ENCODE measurements around the gene PAX2.

Gene PAX2

DNA sequence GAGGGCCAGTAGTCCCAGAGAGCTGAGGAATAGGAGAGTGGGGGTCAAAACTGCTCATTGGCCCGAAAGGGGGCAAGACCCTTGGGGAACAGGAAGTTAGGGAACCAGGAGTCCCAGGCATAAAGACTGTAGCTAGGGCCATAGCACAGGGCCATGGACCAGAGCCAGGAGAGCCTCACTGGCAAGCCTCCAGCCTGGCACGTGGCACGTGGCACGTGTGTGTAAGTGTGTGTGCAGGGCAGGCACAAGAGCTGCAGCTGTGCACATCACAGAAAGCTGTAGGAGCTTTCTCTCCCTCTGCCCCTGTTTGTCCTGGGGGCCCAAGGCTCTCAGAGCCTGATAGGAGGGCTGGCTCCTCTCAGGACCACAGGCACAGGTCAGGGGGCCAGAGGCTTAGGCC, 119.6 kb downstream of the PAX2 start:
- DNase-seq = peak; percentile 26

DNA sequence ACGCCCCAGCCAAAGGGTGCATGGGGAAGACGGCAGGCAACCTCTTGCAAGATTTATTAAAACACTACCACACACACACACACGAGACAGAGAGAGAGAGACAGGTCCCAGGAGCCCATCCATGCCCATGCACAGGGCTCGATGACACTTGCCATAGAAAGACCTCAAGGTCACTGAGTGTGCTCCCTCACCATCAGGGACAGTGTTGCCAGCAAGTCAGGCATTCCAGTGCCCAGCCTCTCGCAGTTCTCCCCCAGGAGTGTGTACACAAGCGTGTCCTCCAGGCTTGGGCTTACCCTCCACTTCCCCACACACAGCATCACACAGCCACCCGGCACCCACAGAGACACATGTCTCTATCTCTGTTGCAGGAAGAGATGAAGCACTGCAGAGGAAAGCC, 120.6 kb downstream of the PAX2 start:
- DNase-seq = no peak

DNA sequence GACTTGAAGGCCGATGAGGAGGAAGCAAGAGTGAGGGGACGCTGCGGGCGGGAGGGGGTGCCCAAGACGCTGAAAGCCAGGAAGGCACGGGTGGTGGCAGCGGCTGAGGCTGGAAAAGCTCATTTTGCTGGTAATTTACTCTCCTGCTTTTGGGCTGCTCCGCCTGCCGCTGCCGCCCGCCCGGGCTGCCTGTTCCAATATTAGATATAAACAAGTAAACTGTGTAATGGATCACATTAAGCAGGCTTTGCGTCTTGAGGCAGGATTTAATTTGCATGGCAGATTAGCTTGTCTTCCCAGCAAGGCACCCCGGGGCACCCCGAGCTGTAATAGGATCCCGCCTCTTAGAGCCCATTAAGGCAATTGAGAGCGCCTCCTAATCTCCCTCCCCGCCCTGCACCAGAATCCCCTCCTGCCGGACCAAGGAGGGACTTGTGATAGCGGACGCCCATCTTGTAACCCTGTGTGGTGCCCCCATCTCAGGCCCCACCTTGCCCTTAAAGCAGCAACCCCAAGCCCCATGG, 121.3 kb downstream of the PAX2 start:
- DNase-seq = no peak

DNA sequence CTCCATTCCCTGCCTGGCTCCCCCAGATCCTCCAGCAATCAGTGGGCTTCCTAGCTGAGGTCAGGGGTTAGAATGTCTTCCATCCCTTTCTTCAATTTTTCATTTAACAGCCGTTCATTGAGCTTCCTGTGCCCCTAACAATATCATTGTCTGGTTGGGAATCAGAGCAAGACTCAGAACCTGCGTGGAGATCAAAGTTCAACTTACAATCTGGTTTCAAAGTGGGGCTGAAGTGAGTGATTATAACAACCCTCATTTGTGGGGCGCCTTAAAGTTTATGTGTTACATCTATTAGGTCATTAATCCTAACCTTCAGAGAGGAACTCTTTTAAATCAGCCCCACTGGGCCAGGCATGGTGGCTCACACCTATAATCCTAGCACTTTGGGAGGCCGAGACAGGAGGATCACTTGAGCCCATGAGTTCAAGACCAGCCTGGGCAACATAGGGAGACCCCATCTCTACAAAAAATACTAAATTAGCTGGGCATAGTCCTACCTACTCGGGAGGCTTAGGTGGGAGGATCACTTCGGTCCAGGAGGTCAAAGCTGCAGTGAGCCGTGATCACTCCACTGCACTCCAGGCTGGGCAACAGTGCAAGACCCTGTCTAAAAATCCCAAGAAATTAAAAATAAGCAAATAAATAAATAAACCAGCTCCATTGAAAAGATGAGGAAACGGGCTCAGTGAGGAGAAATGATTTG, 122.0 kb downstream of the PAX2 start:
- no peak for DNase-seq

DNA sequence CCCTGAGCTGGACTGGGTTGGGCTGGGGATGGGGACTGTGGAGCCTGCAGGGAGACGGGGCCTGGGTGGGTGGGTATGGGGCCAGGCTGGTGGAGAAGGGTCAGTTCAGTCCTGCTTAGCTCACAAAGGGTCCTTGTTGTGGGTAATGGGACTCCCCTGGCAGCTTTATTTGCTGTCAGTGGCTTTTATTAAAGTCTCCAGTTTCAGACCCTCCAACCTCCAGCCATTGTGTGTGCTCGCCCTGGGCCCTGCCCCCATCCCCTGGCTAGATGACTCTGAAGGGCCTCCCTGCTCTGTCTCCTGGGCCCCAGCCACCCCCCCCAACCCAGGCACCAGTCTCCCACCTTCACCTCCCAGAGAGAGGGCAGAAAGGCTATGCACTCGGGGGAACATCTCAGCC, 123.0 kb downstream of the PAX2 start:
- DNase-seq = no peak

DNA sequence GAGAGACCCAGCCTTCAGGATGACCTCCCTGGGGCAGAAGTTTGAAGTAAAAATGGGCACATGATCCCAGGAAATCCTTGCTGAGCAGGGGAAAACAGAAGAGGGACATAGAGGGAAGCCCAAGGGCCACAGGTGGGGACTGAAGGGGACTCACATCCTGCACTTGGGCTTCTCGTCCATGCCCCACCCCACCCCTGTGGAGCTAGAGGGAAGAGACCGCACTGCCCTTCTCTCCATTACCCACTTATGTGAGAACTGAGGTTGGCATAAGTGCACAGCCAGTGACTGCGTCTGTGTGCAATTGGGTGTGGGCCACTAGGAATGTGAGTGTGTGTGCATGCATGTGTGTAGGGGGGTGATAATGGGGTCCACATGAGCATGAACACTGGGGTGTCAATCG, 124.0 kb downstream of the PAX2 start:
- no peak for DNase-seq

DNA sequence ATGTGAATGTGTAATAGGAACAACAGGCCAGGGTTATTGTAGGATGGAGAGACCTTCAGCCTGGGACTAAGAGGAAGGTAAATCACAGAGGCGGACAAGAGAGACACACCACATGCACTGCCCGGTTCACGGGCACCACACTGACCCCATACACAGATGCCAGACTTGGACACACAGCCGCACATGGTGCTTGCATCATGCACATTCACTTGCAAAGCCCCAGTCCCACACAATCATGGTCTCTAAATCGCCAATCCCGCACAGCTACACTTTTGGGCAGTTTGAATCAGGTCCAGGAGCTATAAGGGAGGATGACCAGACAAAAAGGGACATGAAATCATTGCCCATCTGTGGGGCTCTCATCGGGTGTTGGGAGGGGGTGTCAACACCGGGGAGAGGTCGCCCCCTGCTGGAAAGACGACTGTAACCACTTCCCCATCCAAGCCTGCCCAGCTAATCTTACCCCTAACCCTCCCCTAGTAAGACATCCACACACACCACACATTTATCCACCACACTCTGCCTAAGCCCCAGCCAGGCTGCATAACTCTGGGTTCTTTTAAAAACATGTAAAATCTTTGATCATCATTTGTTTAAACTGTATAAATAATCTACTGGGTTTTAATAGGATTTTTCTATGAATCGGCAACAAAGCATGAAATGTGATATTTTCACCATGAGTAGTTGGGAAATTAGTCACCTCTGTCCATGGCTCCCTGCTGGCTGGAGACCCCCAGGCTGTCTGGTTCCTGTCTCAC, 126.8 kb downstream of the PAX2 start:
- DNase-seq = no peak

DNA sequence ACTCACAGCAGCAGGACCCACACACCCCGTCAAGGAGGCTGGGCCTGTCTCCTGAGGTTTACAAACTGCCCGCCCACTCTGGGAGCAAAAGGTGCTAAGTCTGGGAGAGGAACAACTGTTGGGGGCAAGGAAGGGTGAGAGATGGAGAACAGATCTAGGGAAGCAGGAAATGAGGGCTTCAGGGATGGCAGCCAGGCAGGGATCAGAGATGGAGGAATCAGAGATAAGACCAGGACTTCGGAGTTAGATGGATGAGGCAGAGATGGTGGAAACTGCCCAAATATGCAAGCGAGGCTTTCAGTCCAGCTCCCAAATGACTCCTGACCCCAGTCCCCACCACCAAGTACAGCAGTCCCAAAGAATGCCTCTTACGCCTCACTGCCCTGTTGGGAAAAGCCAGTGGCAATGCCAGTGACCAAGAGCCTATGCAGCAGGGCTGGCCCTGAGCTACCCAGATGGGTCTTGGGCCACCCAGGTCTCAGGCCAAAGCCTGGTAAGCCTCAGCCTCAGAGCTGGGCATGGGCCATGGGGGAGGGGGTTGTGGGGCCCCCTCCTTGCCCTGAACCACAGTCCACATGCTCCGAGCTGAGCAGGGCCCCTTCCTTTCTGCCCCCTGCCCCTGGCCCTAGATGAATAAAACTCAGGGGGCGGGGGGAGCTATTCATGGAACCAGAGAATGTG, 127.9 kb downstream of the PAX2 start:
- no peak for DNase-seq

DNA sequence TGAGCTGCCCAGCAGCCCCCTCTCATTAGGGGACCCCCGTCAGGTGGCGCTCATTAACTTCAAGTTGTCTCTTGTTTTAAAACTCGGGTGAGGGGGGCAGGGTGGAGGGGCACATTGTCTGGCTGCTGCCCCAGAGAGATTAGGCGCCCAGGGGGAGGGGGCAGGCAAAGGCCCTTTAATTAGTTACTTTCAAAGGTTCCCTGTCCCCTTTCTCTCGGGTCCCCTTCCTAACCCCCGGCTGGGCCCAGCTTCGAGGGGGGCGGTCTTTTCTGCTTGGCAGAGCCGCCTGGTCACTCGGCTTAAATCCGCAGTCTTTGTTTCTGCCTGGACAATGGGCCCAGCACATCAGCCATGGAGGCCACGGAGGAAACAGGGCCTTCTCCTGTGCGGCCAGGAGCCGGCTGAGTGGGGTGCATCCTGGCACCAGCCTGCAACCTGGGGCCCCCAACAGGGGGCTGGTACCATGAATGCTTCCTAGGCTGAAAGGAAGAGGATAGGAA, 128.5 kb downstream of the PAX2 start:
- DNase-seq = no peak

DNA sequence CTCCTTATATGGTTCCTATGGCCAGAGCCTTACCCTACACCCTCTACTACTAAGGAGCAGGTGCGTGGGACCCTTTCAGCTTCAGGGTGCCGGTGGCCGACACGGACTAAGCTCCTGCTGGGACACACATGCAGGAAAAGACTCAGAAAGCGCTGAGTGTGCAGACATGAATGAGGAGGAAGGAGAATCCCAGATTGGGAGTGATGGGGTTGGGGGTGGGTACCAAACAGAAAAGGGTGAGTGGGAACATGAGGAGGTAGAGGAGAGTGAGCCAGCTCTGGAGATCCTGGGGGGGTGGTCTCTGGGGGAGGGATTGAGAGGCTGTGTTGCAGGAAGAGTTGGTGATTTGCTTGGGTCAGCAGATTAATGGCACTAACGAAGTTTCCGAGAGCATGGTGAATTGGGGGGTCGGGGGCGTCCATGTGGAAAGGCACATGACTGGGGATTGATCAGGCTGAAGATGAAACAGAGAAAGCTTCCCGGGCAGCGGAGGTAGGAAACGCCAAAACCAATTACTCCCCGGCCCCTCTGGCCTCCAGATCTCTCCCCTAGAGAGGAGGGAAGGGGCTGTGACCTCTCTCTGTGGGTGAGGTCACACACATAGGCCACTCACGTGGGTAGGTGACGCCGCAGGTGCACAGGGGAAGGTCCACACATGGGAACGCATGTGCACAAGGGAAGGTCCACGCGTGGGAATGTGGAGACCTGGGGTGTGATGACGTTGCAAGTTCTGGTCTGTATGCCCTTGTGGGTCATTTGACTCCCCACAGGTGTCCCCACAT, 129.5 kb downstream of the PAX2 start:
- no peak for DNase-seq

DNA sequence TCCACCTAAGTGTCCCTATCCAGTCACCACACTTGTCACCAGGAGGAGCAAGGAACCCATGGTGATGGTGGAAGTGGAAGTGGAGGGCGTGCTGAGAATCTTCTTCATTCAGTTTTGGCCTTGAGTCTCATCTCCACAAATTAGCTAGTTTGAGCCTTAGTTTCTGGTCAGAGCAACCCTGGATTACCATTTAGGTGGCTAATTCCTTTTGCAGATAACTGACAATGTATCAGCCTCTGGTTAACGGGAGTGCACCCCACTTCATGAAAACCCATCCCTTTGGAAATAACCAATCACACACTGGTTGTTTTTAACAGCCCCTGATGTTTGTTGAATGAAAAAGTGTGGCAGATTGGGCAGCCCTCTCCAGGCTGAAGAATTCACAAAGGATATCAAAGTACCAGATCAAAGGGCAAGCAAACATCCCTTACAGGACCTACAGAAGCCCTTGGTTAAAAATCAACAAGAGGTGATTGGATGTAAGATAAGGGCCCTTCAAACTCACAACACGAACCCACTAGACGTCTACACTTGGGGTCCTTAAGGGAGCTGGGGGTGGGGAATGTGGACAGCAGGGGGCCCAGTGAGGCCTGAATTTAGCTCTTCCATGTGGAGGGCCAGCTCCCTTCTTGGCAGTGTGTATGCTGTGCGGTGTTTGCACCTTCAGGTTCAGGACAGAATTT, 130.2 kb downstream of the PAX2 start:
- DNase-seq = no peak

DNA sequence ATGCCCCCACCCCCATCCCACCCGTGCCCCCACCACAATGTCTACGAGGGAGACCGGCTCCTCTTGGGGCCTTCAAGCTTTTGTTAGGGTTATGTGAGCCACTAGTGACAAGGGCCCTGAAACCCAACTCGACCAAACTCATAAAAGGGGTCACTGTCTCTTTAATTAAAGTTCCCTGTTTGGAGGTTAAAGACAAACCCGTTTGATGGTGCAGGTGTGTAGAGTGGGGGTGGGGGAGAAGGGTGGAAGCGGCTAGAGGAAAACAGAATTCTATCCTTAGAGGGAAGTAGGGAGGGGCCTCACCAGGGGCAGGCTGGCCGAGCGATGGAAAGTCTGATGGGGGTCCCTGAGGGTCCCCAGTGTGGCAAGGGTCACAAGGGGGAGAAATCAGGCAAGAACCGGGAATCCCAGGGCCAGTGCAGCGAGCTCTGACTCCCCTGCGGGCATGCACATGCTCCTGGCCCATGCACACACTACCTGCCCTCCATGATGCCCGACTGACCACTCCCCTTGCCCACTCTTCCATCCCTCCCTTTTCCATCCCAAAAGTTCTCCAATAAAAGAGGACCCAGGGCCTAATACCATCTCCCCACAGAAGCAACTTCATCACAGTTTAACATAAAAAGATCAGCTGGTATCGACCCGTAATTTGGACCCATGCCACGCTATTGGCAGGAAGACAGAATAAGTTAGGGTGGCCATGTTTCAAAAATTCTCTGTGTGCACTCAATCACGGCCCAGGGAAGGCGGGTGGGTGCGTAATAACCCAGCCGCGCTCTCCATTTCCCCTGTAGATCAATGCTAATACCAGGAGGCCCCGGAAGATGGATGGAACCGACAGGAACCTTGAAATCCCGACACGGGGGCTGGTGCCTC, 131.4 kb downstream of the PAX2 start:
- no peak for DNase-seq

DNA sequence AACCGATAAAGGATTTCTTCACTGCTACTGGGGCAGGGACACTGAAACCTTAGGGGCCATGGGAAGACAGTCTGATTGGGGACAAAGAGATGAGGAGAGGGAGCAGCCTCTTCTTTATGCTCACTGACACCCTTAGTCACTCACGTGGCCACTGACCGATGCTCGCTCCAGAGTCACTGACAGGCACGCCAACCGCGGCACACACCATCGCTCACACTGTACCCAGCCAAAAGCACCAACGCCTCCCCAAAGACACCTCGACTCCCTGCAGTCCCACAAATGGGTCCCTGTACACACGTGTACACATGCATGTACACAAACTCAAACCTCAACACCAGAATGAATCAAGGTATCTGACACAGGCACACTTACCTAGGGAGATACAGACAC, 132.1 kb downstream of the PAX2 start:
- no peak for DNase-seq

DNA sequence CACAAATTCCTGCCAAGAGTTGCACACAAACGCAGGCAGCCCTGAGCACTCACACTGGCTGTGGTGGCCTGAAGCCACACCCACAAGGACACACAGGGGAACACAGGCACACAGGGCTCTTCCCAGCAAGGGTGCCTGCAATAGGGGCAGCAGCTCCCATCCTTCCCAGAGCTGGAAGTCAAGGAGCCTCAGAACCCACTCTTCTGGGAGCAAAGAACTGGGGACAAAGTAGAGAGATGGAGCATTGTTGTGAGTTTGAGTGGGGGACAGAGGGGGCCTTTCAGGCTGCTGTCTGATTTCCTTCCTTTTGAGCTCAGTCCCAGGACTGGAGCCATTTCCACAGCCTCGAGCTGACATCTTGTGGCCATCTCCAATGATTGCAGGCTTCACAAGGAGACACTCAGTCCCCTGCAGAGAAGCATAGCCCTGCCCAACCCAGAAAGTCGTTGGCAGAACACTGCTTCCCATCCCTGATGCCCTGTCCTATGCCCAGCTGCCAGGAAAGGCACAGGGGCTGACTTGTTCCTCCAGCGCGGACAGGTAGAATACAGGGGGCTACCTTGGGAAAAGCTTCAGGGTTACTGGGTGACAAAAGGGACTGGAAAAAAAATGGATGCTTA, 133.0 kb downstream of the PAX2 start:
- DNase-seq = no peak
